OCI-LY7 (cell line): ENCODE measurements around the gene HOXC9.

Source experiments
- EZH2phosphoT487 ChIP-seq: fragments of 200-600 bp; sonication (generic); IDR thresholded peaks from 2 replicates; pipeline ENCODE4 v1.6.1; 2018; ENCODE audit warnings: low read depth, borderline replicate concordance, mild to moderate bottlenecking, mixed run types, antibody characterized with exemption, low read length, moderate library complexity, mixed read lengths
- TF ChIP-seq, protein P1 (sequence below): fragments of 200-600 bp; sonication (generic); conservative IDR thresholded peaks from 2 replicates; pipeline ENCODE4 v1.5.1; 2014; ENCODE audit warnings: mild to moderate bottlenecking, antibody characterized with exemption, low read length, moderate library complexity, mixed read lengths

DNA sequence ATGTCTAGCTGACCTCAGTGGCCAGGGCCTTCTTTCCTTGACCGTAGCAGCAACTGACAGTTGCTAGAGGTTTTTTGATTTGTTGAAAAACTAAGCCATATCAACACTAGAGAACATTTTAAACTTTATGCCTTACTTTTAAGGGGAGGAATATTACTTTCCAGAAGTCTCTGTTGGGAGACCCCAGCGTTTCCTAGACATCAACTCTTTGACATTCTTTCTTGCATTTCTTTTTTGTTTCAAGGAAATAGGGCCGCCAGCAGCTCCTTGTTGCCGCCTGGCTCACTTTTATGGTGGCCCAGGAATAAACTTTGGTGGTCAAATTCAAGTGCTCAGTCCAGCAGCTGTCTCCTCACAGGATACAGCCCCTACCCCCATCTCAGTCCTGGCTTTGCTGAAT, 29.5 kb upstream of the HOXC9 start:
- TF ChIP-seq, protein P1, sequence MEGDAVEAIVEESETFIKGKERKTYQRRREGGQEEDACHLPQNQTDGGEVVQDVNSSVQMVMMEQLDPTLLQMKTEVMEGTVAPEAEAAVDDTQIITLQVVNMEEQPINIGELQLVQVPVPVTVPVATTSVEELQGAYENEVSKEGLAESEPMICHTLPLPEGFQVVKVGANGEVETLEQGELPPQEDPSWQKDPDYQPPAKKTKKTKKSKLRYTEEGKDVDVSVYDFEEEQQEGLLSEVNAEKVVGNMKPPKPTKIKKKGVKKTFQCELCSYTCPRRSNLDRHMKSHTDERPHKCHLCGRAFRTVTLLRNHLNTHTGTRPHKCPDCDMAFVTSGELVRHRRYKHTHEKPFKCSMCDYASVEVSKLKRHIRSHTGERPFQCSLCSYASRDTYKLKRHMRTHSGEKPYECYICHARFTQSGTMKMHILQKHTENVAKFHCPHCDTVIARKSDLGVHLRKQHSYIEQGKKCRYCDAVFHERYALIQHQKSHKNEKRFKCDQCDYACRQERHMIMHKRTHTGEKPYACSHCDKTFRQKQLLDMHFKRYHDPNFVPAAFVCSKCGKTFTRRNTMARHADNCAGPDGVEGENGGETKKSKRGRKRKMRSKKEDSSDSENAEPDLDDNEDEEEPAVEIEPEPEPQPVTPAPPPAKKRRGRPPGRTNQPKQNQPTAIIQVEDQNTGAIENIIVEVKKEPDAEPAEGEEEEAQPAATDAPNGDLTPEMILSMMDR, result no peak
- TF ChIP-seq EZH2phosphoT487, result no peak
